ENCODE measurements around the gene CCT6A. TPM values are rescaled to one million over a fixed set of nuclear protein-coding genes. Genes with fewer than 3 reads are reported as not detected.
"Not testable (repeated sequence)": the region's sequence is repeated elsewhere in the genome, so short reads cannot be mapped to it uniquely, and the experiment has no call there.

The CCT6A gene
- total RNA-seq, 2 experiments from 2014 or later, result 340 TPM

- Mint-ChIP-seq H3K9me3 (no peaks in the 10 kb centered on the region), H3K4me1 (no peaks in the 10 kb centered on the region), H3K27ac (no peak overlapping the region), H3K36me3 (peaks cover 12% of the 10 kb centered on the region), H3K27me3 (no peaks in the 10 kb centered on the region), H3K4me3 (no peak overlapping the region)
- no peak for DNase-seq
These were observed 28.1 kb downstream of the CCT6A start for GRCh38 chr7:56079450-56080185.

- H3K36me3 Mint-ChIP-seq, H3K4me1 Mint-ChIP-seq, H3K27me3 Mint-ChIP-seq: not testable (repeated sequence)
These were observed 29.3 kb downstream of the CCT6A start for GRCh38 chr7:56080726-56081435.

GRCh38 chr7:56081626-56082340 is 30.2 kb downstream of the CCT6A start:
- Mint-ChIP-seq H3K27ac (no peak overlapping the region), H3K4me3 (no peak overlapping the region), H3K27me3 (no peaks in the 10 kb centered on the region), H3K36me3 (peaks cover 7% of the 10 kb centered on the region), H3K4me1 (no peaks in the 10 kb centered on the region), H3K9me3 (no peaks in the 10 kb centered on the region)
- no peak for DNase-seq

More at GRCh38 chr7:56080726-56081435, 29.3 kb downstream of the CCT6A start:
- peak overlapping the region; percentile 7 for H3K27ac Mint-ChIP-seq
- DNase-seq, H3K9me3 Mint-ChIP-seq, H3K4me3 Mint-ChIP-seq: not testable (repeated sequence)

- Mint-ChIP-seq H3K4me1 (no peaks in the 10 kb centered on the region), H3K4me3 (no peak overlapping the region)
- DNase-seq, result no peak
These were observed 31.7 kb downstream of the CCT6A start for GRCh38 chr7:56083150-56083785.

GRCh38 chr7:56086761-56087160 is 35.2 kb downstream of the CCT6A start:
- Mint-ChIP-seq H3K4me1 (no peaks in the 10 kb centered on the region), H3K27ac (no peak overlapping the region), H3K4me3 (no peak overlapping the region), H3K27me3 (no peaks in the 10 kb centered on the region), H3K36me3 (peaks cover 9% of the 10 kb centered on the region), H3K9me3 (no peaks in the 10 kb centered on the region)
- no peak for DNase-seq

More at GRCh38 chr7:56083150-56083785, 31.7 kb downstream of the CCT6A start:
- no peaks in the 10 kb centered on the region for H3K27me3 Mint-ChIP-seq
- H3K9me3 Mint-ChIP-seq, result no peaks in the 10 kb centered on the region
- H3K36me3 Mint-ChIP-seq, result peaks cover 6% of the 10 kb centered on the region
- peak overlapping the region; percentile 25 for H3K27ac Mint-ChIP-seq

GRCh38 chr7:56087445-56087844 is 35.9 kb downstream of the CCT6A start:
- H3K27ac Mint-ChIP-seq, result no peak overlapping the region
- H3K9me3 Mint-ChIP-seq, result no peaks in the 10 kb centered on the region
- peaks cover 7% of the 10 kb centered on the region for H3K36me3 Mint-ChIP-seq
- H3K4me3 Mint-ChIP-seq, result no peak overlapping the region
- H3K4me1 Mint-ChIP-seq, result no peaks in the 10 kb centered on the region
- H3K27me3 Mint-ChIP-seq, result no peaks in the 10 kb centered on the region
- no peak for DNase-seq

GRCh38 chr7:56091591-56091990 is 40.0 kb downstream of the CCT6A start:
- no peak overlapping the region for H3K4me3 Mint-ChIP-seq
- no peaks in the 10 kb centered on the region for H3K27me3 Mint-ChIP-seq
- no peaks in the 10 kb centered on the region for H3K4me1 Mint-ChIP-seq
- H3K36me3 Mint-ChIP-seq, result peaks cover 9% of the 10 kb centered on the region
- no peak for DNase-seq
- no peak overlapping the region for H3K27ac Mint-ChIP-seq
- H3K9me3 Mint-ChIP-seq, result no peaks in the 10 kb centered on the region

GRCh38 chr7:56092388-56092787 is 40.8 kb downstream of the CCT6A start:
- not testable (repeated sequence) for H3K36me3 Mint-ChIP-seq, DNase-seq, H3K4me3 Mint-ChIP-seq, H3K9me3 Mint-ChIP-seq, H3K27me3 Mint-ChIP-seq, H3K4me1 Mint-ChIP-seq, H3K27ac Mint-ChIP-seq

GRCh38 chr7:56092789-56093531 is 41.4 kb downstream of the CCT6A start, which contains the start of gene PHKG1:
Gene PHKG1 (minus strand): TSS chr7:56092952. CDS start chr7:56088941, 4,011 bp downstream.
- Mint-ChIP-seq H3K36me3 (peaks cover 9% of the 10 kb centered on the region), H3K27ac (no peak within 1 kb of the TSS), H3K9me3 (no peaks in the 10 kb centered on the region)

GRCh38 chr7:56097700-56098099 is 46.1 kb downstream of the CCT6A start:
- no peaks in the 10 kb centered on the region for H3K4me1 Mint-ChIP-seq
- DNase-seq, result no peak
- no peaks in the 10 kb centered on the region for H3K9me3 Mint-ChIP-seq
- H3K36me3 Mint-ChIP-seq, result peaks cover 24% of the 10 kb centered on the region
- no peaks in the 10 kb centered on the region for H3K27me3 Mint-ChIP-seq
- no peak overlapping the region for H3K4me3 Mint-ChIP-seq
- H3K27ac Mint-ChIP-seq, result no peak overlapping the region

More at GRCh38 chr7:56092789-56093531, 41.4 kb downstream of the CCT6A start, which contains the start of gene PHKG1:
- Mint-ChIP-seq H3K4me1 (no peaks in the 10 kb centered on the region), H3K27me3 (no peaks in the 10 kb centered on the region), H3K4me3 (no peak within 1 kb of the TSS)
- DNase-seq, result no peak

- H3K9me3 Mint-ChIP-seq, H3K27me3 Mint-ChIP-seq, H3K4me1 Mint-ChIP-seq, H3K27ac Mint-ChIP-seq, H3K4me3 Mint-ChIP-seq, DNase-seq: not testable (repeated sequence)
- peaks cover 27% of the 10 kb centered on the region for H3K36me3 Mint-ChIP-seq
These were observed 46.8 kb downstream of the CCT6A start for GRCh38 chr7:56098187-56099008.

- Mint-ChIP-seq H3K4me1 (peaks cover 6% of the 10 kb centered on the region), H3K9me3 (no peaks in the 10 kb centered on the region), H3K36me3 (peaks cover 35% of the 10 kb centered on the region), H3K27me3 (no peaks in the 10 kb centered on the region), H3K4me3 (no peak overlapping the region), H3K27ac (no peak overlapping the region)
- no peak for DNase-seq
These were observed 48.1 kb downstream of the CCT6A start for GRCh38 chr7:56099653-56100052.

- not testable (repeated sequence) for H3K27me3 Mint-ChIP-seq, H3K9me3 Mint-ChIP-seq, DNase-seq, H3K4me3 Mint-ChIP-seq, H3K27ac Mint-ChIP-seq
- Mint-ChIP-seq H3K36me3 (peaks cover 55% of the 10 kb centered on the region), H3K4me1 (peaks cover 23% of the 10 kb centered on the region)
These were observed 52.6 kb downstream of the CCT6A start for GRCh38 chr7:56104138-56104537.

Data from activated naive CD8-positive, alpha-beta T cell treated with anti-CD3 and anti-CD28 coated beads for 36 hours (primary cell).